UCSD-AML1 (cell line): ENCODE measurements around the gene ASB10.

Experiments
- DNase-seq: peaks from one replicate; lab custom pipeline; 2025; ENCODE audit not compliant: unreplicated experiment; lab: John Stamatoyannopoulos, UW

ASB10 gene

DNA sequence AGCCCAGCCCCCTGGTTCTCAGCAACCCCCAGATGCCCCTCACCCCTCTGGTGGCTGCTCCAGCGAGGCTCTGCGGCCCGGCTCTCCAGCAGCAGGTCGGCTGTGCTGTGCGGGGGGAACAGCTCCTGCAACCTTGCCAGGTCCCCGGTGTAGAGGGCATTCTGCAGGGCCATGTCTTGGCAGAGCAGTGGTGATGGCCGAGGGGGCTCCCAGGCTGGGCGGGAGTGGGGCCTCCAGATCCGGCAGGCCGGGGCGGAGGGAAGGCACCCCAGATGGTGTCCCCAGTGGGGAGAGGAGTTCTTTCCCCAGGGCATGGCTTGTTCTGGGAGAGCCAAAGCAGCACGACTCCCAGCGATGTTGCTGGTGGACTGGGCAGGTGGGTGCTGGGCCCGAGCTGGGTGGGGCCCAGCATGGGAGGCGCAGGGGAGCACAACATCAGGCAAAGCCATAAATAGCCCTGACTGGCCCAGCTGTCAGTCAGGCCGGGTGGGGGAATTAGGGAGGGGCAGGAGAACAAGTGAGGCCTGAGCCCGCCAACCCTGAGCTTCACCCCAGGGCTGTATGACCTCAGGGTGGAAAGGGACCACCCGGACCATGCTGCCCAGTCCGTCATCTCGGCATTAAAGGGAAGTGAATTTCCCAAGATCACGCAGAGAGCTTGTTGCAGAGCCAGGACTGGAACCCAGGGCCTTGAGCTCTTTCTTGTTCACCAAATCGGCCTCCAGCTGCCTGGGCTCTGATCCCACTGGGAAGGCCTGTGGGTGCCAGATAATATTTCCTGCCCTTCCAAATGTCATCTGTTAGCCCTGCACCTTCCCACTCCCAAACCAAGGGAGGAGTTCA is 580 bp upstream of the ASB10 start:
- DNase-seq: no peak

DNA sequence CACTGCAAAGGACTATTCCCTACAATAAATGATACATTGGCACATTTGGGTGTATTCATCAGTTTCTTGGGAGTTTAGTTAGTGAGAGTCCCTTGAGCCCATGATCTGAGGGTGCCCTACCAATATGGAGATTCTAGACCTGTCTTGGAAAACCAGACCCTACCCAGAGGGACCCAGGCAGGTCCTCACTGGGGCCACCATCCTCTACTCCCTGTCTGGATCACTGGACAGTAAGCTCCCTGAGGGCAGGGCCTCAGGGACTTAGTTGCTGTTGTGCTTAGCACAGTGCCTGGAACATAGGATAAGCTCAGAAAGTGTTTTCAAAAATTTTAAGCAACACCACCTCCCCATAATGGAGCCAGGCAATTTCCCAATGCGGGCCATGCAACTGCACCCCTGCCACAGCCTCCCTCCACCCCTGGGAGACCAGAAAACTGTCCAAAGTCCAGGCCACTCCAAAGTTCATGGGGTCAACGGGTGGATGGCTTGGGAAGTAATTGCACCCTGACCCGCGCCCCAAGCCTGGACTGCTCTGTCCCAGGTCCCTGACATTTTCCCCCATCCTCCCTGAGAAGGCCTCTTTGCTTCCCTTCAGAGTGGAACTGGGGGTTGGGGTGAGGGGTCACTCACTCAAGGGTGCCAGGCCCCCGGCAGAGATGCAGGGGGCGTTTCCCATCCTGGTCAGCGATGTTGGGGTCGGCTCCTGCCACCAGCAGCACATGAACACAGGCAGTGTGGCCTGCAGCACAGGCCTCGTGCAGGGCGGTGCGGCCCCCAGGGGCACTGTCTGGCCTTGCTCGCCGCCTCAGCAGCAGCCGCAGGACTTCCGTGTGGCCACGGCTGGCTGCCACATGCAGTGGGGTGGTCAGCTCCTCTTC is 1.0 kb downstream of the ASB10 start:
- DNase-seq: no peak

DNA sequence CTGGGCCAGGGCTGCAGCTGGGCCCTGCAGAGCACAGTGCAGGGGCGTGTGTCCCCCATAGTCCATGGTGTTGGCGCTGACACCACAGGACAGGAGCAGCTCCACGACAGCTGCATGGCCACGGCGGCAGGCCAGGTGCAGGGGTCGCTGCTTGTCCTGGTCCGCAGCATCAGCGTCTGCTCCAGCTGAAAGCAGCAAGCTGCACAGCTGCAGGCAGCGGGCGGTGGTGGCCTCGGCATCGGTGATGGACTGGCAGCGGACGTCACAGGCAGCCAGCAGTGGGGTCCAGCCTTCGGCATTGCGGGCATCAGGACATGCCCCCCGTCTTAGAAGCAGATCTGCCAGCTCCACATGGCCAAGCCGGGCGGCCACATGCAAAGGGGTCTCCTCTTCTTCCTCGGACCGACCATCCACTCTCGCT is 6.0 kb downstream of the ASB10 start:
- no peak for DNase-seq

DNA sequence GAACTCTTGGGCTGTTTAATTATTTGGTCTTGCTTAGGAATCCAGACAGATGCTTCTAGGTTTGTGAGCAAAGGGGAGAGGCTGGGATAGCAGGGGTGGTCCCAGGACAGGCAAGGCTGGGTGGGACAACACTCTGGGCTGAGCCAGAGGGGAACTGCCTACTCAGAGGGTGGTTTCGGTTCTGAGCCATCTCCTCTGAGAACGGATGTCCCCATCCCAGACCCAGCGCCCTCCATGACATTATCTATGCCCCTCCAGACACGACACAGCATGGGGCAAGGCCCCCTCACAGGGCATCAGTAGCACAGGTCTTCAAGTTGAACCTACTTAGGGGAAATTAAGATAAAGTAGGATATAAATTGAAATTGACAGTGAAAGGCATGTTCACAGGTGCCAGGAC is 7.1 kb downstream of the ASB10 start:
- no peak for DNase-seq

DNA sequence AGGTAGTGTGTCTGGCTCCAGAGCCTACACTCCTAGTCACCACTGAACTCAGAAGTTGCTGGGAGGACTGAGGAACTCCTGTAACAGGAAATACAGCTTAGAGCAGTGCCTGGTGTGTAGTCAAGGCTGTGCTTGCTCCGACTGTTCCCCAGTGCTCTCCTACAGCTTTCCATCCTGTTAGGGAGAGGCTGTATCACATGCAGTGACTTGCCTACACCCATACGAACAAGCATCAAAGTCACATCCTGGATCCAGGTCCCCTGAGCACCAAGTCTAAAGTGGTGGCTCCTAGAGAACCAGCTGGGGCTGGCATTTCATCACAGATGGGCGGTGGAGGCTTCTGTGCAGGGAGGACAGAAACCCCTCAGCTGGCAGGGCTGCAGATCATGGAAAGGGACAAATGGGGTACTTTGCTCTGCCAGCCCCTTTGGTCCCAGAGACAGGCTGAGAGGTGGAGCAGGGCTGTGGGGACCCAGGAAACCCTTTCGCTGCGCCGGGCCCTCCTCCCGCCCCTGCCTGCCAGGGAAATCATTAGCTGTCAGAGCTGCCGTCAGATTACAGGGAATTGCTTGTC is 7.7 kb downstream of the ASB10 start:
- DNase-seq: no peak

DNA sequence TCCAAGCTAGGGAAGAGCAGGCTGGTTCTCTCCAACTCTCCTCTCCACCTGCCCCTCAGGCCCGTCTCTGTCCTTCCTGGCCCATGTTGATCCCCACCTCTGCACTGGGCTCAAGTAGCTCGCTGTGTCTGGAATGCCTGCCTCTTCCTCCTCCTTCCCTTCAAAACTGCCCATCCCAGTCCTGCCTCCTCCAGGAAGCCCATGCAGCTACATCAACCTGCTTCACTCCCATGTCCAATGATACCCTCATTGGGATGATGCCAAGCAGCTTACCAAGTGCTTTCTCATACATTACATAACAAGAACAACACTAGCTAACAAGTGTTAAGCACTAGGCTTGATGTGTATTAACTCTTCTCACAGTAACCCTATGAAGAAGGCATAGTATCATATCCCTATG is 8.2 kb downstream of the ASB10 start:
- no peak for DNase-seq

DNA sequence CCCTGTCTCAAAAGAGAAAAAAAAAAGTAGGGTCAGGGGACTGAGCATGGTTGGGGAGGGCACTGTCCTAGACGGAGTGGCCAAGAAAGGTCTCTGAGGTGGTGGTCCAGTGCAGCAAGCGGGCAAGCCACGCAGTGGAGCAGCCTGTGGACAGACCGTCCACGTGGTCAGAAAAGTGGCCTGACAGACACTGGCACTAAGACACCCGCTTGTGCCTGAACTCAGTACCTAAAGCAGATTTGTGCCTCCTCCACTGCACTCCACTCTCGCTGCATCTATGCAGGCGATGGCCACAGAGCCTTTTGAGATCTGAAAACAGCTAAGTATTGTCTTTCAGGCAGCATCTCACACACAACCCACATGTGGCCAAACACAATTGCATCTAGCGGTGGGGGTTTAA is 8.8 kb downstream of the ASB10 start:
- DNase-seq: no peak

DNA sequence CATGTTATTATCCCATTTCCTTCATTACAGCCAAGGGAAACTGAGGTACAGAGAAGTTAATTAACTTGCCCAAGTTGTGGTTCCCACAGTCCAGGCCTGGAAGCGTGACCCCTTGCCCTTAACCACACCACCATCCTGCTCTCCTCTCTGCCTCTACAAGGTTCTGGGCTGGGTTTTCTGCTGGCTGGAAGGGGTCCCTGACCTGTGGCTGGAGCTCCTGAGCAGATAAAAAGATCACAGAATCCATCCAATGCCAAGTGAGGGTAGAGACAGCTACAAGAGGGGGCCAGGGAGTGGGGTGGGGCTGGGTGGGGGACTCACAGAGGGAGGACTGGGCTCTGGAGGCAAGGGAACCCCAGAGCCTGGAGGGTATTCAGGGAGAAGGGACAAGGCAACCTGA is 9.7 kb downstream of the ASB10 start:
- no peak for DNase-seq

DNA sequence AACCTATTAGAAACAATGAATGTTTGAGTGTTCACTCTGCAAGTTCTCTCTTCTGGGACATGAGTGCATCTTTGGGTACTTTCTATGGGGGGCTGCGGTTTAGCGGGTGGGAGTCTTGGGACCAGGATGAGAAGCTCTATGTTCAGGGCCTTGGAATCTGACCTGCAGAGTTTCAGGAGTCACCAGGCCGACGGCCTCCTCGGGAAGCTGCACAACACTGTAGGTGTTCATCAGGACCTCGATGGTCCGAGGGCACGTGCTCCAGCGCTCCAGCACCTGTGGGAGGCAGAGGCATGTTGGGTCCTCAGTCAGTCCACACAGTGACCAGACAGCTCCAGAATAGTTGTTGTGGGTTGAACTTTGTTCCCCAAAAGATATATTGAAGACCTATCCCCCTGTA is 10.6 kb downstream of the ASB10 start:
- no peak for DNase-seq

DNA sequence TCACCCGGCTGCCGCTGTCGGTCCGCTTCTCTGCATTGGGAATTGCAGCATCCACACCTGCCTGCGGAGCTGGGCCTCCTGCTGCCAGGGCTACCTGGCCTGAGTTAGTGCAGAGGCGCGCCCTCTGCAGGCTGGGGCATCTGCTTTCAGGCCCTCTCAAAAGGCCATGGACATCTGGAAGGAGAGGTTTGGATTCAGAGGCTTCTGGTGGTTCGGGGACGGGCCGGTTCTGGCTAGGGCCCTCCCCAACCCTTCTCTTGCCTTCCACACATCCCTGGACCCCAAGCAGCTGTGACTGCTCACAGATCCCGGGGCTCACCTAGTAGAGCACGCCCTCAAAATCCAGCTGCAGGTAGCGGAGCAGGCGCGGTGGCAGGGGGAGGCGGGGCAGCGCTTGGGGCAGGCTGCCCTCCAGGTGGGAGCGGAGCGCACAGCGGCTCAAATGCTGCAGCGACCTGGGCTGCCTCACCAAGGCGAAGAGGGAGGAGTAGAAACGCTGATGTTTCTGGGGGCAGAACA is 11.2 kb downstream of the ASB10 start:
- no peak for DNase-seq

DNA sequence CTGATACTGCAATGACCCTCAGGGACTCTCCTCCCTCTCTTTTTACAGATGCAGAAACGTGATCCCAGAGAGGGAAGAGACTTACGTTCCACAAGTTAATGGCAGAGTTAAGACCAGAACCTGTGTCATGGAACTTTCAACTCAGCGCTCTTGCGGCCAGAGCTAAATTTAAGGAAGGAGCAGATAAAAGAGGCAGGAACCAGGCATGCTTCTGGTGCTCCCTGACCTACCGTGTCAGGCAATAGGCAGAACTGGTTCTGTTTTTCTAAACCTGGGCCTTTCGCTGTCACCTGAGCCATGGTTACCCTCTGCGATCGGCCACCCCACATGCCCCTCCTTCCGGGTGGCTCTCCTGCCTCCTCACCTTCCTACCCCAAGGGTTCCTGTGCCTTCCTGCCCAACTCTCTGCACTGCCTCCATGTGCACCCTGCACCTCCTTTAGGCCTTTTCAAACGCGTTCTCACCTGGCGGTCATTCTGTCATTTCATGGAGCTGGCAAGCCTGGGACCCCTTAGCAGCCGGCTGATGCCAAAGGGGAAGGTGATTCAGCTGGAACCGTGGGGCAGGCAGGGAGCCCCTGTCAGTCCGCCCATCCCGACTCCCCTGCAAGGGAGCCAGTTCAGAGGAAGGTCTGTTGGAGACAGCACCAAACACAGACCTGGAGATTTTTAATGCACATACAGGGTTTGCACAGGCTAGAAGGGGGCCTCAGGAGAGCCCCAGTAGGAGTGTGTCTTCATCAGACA is 11.8 kb downstream of the ASB10 start:
- DNase-seq: no peak

DNA sequence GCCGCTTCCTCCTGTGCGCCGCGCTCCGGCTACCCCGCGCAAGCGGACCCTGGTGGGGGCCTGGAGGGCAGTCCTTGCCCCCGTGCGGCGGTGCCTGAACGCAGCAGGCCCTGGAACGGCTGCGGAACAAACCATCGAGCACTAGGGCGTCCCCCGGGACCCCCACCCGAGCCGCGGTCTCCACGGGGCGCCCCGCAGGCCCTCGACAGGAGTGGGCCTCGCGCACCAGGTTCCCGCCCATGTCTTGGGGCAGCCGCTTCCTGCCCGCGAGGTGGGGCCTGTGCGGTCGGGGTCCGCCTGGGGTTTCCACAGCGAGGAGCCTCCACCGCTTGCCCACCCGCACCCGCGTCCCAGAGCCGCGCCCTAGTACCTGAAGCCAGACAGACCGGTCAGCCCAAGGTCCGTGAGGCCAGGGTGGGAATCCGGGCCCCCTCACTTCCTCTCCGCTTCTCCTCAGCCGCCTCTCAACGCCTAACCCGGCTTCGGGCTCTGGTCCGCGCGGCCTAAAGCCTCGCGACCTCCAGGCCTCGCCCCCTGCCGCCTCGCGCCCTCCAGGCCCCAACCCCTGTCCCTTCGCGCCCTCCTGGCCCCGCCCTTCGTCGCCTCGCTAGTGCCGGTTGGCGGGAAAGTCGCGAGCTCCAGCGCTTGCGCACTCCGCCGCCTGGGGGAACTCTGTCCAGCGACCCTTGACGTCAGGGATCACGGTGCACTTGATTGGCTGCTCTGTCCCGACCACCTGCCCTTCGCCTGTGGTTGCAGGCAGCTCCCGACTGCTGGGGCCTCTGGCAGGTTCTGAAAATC is 12.6 kb downstream of the ASB10 start:
- DNase-seq: no peak

DNA sequence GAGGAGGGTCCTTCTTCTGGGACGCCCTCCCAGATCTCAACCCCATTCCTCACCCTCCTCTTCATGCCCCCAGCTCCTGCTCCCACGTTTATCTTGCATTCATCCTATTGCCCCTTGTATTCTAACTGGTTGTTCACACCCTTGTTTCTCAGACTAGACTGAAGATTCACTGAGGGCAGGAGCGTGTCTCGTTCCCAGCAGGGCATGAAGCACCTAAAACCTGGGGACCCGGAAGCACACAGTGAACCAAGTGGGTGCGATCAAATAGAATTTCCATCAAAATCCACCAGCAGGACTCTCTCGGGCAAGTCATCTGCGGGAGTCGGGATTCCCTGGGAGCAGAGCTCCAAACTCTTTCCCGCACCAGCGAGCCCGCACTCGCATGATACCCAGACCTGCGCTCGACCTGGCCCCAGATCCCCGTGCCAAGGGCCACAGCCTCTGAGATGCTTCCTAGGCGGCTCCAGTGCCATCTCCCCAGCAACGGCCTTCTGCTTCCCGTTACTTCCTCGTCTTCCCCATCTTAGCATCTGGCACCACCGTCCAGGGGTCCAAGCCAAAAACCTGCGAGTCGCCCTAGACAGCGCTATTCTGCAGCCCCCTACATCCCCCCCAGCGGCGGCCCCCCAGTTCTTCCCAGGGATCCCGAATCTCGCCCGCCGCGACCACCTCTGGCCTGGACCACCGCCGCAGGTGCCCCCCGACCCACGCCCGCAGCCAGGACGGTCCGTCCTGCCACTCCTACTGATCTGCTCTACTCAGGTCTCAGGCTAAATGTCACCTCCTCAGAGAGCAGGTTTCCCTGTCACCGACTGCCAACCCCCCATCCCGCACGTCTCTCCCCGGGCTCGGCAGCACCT is 13.4 kb downstream of the ASB10 start:
- no peak for DNase-seq

DNA sequence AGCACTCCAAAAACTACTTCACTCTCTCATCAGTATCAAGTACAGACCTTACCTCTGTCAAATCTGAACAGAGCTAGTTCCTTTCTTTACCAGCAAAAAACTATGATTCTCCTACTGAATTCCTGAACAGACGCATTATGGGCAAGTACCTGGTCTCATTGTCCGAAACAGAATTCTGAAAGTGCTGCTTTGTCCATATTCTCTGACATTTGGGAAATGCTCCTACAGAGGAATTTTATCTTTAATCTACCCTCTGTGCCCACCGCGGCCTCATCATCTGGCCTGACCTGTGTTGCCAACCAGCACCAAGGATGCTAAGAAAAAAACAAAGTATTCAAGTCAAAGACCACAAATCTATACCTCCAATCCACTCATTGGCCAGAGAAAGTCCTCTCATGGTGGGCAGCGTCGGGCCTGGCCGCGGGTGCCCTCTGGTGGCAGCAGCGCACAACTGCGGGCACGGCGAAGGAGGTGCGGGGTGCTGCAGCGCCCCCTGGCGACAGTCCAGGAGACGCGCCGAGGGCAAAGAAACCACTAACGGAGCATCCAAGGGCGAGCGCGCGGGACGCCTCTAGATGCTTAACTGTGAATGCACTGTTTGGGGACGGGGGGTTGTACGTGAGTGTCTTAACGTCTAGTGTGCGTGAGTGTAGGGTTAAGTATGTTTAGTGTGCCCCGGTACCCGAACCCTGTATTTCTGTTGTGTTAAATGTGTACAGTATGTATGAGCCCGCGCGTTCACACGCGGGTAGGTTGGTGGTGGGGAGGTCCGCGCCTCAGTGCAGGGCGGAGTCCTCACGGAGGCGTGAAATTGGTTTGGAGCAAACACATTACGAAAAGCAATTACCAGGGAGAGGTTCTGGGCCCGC is 14.5 kb downstream of the ASB10 start:
- DNase-seq: peak; percentile 67

DNA sequence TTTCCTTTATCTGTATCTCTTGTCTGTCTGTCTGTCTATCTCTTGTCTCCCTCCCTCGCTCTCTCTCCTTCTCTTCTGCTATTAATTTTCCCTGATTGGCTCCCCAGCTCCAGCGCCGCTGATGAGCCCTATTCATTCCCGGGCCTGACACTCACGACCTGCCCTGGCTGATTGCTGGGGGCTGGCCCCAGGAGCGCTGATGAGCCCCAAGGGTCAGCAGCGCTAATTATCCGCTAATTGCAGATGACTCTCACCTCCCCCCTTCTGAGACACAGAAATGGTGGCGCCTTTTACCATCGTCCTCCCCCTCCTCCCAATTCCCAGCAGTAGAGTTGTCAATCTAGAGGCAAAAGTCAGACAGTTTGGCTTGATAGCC is 18.3 kb downstream of the ASB10 start:
- no peak for DNase-seq

DNA sequence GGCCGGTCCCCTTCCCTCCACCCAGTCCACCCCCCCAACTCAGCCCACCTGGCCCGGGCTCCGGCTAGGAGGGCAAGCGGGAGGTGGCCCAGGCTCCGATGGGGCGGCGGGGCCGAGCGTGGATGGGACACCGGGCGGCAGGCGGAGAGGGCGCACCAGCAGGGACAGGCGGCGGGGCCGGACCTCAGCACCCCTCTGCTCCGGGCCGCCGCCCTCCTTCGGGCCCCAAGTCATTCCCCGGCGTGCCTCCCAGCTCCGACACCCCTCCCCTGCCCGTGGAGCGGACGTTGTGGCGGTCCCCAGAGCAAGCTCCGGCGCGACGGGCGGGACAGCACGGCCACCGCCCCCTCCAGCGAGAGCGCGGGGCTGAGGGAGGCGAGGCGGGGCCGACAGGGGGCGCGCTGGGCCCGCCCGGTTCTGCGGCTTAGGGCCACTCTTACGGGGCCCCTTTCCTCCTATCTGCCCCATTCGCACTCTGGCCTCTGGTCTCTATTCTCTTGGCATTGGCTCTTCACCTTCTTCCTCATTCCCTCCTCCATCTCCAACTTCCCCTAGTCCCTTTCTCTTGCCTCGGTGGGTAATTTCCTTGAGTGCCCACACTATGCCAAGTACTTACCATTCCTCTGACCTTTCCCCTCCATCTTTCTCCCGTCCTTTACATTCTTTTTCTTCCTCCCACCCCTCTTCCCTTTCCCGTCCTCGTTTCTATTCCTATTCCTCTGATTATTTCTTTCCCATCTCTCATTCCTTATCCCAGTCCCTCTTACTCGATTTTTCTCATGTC is 18.9 kb downstream of the ASB10 start:
- DNase-seq: peak; percentile 39

DNA sequence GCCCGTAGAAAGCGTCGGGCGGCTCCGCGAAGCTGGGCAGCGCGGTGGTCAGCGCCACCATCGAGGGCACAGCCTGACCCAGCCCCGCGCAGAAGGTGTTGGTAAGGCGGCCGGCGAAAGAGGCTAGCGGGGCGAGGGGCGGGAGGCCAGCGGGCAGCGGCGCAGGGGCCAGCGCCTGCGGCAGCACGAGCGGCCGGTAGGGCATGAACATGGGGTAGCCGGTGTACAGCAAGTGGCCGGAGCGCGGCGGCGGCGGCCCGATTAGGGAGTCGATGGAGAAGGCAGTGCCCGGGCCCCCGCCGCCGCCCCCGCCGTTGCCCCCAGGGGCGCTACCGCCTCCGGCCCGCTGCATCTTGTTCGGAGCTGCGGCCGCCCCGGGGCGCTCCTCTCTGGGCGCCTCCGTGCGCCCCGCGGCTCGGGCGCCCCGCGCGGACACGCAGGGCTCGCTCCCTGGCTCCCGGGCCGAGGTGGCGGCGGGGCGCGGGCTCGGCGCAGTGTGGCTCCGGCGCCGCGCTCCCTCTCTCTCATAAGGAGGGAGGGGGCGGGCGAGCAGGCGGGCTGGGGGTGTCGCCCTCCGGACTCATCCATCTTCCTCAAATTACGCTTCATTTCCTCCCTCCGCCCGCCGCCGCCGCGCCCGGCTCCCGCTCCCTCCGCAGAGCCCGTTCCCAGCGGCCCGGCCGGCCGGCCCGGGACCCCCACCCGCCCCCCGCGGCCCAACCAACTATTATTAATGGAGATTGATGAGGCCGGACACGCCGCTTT is 19.7 kb downstream of the ASB10 start, which contains the start of gene GBX1:
TSS of gene GBX1 (minus strand) at position 498 of the 765 bp plus-strand sequence. CDS start at position 352, 146 bp downstream.
- DNase-seq: no peak
